ENCODE measurements around the gene CORO6. TPM values are rescaled to one million over a fixed set of nuclear protein-coding genes. Genes with fewer than 3 reads are reported as not detected.

CORO6 gene
- total and polyA plus RNA-seq, 12 donors = 53.2 to 262 (median 90.9) TPM

DNA sequence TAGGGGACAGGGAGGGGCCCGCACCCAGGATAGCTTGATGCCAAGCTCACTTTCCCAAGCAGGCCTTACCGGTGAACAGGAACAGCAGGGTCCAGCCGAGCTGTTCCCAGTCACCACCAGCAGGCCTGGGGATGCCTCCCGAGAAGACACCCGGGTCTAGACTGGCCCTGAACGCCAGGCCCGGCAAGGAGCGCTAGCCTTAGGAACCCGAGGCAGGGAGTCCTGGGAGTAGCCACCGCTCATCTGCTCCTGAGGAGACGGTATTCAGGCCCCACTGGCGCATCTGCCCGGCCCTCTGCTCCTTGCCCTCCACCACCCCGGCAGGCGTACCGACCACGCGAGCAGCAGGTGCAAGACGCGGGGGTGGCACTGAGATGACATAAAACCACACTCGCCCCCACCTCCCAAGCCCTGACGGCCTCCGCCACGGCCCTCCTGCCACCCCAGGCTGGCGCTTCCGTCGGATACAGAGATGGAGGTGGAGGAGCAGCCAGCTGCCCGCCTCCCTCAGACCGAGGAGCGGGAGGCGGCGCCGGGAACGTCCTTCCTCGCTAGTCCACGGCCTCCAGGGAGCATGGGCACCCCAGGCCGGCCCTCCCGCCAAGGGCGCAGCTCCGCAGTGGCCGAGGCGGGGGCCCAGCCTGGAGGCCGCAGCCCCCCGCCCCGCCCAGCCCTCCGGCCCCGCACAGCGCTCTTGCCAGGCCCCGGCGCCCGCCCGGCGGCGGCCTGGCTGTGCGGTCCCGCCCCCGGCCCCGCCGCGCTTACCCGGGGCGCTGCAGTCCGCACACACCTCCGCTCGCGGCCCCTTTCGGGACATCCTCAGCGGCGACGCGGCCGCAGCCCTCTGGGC lies 33.9 kb downstream of the CORO6 start:
- Histone ChIP-seq H3K27me3 (peaks cover 0 to 3% (median 0%) of the 10 kb centered on the region in 7 donors), H3K4me1 (peaks cover 22 to 86% (median 81%) of the 10 kb centered on the region in 9 donors), H3K36me3 (no peaks in the 10 kb centered on the region), H3K4me3 (peak overlapping the region; percentile 72 to 95 (median 88)), H3K27ac (peak overlapping the region; percentile 75 to 96 (median 90)), H3K9me3 (no peaks in the 10 kb centered on the region)
- intact Hi-C loops (cut with DNase I) = no loop called here
- DNase-seq (peak; percentile 31 to 44), ATAC-seq (peak in 1 of 8 donors; percentile 0)
- WGBS, 2 donors = 1% methylated on average over 67 to 72 of the region's 72 CpGs
- TF ChIP-seq, protein P1, sequence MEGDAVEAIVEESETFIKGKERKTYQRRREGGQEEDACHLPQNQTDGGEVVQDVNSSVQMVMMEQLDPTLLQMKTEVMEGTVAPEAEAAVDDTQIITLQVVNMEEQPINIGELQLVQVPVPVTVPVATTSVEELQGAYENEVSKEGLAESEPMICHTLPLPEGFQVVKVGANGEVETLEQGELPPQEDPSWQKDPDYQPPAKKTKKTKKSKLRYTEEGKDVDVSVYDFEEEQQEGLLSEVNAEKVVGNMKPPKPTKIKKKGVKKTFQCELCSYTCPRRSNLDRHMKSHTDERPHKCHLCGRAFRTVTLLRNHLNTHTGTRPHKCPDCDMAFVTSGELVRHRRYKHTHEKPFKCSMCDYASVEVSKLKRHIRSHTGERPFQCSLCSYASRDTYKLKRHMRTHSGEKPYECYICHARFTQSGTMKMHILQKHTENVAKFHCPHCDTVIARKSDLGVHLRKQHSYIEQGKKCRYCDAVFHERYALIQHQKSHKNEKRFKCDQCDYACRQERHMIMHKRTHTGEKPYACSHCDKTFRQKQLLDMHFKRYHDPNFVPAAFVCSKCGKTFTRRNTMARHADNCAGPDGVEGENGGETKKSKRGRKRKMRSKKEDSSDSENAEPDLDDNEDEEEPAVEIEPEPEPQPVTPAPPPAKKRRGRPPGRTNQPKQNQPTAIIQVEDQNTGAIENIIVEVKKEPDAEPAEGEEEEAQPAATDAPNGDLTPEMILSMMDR (IDR thresholded peaks at IDR 0.05) = no peak

DNA sequence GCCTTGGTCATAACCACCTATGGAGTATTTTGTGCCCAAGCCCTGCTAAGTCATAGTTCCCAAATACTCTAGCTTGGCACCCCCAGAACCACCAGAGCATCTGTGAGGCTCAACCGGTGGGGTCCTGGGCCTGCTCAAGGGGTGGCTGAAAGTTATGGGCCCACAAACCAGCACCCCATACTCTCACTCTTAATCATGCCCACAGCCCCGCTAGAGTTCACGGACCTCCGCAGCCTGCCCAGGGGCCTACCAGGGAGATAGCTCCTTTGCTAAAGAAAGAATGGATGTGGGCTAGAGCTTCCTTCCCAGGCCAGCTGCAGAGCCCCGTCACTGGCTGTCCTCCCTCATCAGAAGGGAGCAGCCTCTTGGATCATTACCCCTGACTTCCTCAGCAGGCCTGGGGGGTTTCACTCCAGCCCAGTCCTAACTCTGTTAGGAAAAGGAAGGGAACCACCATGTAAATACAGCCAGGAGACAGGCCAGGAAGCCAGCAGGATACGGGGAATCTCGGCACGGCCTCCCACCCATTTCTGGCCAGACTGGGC lies 34.6 kb downstream of the CORO6 start:
- Histone ChIP-seq H3K9me3 (no peaks in the 10 kb centered on the region), H3K4me1 (peaks cover 22 to 90% (median 82%) of the 10 kb centered on the region in 9 donors), H3K36me3 (peaks cover 0 to 6% (median 0%) of the 10 kb centered on the region in 9 donors), H3K27ac (peak overlapping the region; percentile 75 to 96 (median 90)), H3K27me3 (no peaks in the 10 kb centered on the region), H3K4me3 (peak overlapping the region; percentile 72 to 95 (median 88))
- peak in 1 of 2 donors; percentile 30 for DNase-seq
- intact Hi-C loops (cut with DNase I) = no loop called here
- TF ChIP-seq, protein P1 (IDR thresholded peaks at IDR 0.05) = no peak
- WGBS, 2 donors = 24 to 26% methylated on average over 8 of the region's 8 CpGs
- ATAC-seq = no peak

DNA sequence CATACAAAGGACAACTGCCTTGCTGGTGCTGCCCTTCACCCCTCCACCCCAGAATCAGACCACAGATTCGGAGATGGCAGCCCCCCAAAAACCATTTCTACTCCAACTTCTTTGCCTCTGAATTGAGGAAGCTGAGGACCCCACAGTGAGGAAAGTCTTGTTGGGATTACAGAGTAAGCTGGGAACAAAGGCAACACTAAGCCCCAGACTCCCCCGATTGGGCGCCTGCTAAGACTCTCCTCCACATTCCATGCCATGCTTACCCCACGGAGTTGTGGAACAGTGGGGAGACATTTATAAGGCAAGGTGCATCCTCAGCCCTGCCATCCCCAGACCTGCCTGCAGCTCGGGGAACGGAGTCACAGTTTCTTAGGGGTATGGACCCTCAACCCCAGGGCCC lies 35.1 kb downstream of the CORO6 start:
- Histone ChIP-seq H3K27me3 (no peaks in the 10 kb centered on the region), H3K27ac (peak overlapping the region; percentile 75 to 96 (median 90)), H3K4me1 (peaks cover 22 to 88% (median 79%) of the 10 kb centered on the region in 9 donors), H3K9me3 (no peaks in the 10 kb centered on the region), H3K4me3 (peak overlapping the region; percentile 72 to 95 (median 88)), H3K36me3 (peaks cover 0 to 11% (median 2%) of the 10 kb centered on the region in 9 donors)
- ATAC-seq = no peak
- no peak for DNase-seq
- TF ChIP-seq, protein P1 (IDR thresholded peaks at IDR 0.05) = no peak
- WGBS, 2 donors = 75 to 82% methylated on average over 6 of the region's 6 CpGs
- intact Hi-C loops (cut with DNase I) = no loop called here

DNA sequence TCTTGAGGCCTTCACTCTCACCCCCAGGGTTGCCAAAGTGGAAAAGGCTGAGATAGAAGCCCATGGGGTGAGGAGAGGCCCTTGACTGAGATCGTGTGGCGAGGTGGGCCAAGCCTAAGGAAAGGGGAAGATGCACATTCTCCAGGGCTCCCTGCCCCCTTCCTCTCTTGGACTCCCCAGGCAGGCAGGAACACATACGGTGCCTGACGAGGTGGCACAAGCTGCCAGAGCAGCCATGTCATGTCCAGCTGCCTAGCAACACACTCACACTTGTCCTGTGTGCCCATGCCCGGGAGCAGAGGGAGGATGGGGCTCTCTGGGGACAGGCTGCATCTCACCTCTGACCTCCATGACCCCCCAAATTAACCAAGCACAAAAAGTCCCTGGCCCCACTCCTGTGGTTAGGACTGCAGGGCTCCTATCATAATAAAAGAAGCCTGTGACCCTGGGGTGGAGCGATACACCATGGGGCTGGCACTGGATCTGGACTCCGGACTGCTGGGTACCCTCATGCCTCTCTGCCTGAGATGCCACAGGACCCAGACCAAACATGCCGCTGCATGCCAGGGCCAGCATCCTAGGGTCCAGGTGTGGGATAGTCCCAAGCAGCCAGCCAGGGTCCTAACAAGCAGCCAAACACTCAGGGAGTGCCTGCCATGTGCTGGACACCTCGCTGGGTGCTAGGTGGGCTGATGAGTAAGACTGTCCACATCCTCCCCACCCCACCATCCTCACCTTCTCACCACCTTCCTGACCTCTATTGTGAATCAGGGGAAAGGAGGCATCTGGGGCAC lies 35.8 kb downstream of the CORO6 start:
- TF ChIP-seq, protein P1 (IDR thresholded peaks at IDR 0.05) = no peak
- no peak for ATAC-seq
- DNase-seq = peak in 1 of 2 donors; percentile 9
- Histone ChIP-seq H3K4me1 (peaks cover 22 to 84% (median 72%) of the 10 kb centered on the region in 9 donors), H3K27ac (peak overlapping the region; percentile 30 to 96 (median 90)), H3K4me3 (peak overlapping the region in 7 of 10 donors; percentile 8 to 95 (median 92)), H3K9me3 (no peaks in the 10 kb centered on the region), H3K36me3 (peaks cover 0 to 18% (median 5%) of the 10 kb centered on the region in 9 donors), H3K27me3 (no peaks in the 10 kb centered on the region)
- 60 to 66% methylated on average over 8 to 9 of the region's 9 CpGs for WGBS, 2 donors
- intact Hi-C loops (cut with DNase I) = no loop called here
